ENCODE data around the gene TUBGCP4.

TUBGCP4 gene

DNA sequence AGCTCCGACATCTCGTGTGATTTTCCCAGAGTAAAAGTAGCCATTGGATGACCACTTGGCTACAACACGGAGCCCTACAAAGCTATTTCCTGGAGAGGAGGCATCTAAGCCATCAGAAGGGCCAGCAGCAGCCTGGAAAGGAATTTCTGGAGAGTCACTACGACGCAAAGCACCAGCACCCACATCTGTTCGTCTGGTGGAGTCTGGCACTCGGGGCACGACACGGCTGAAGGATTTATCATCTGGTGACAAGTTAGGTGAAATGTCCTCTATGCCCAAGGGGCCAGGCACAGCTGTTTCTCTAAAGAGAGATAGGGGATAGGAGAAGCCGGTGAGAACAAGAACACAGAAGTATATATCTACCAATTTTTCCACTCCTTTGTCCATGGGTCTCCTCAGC, 49.5 kb downstream of the TUBGCP4 start:
- no peak overlapping the region for H3K4me3 ChIP-seq (replicated peaks; ENCODE audit: low read depth, low read length)
- TF ChIP-seq, protein P1, sequence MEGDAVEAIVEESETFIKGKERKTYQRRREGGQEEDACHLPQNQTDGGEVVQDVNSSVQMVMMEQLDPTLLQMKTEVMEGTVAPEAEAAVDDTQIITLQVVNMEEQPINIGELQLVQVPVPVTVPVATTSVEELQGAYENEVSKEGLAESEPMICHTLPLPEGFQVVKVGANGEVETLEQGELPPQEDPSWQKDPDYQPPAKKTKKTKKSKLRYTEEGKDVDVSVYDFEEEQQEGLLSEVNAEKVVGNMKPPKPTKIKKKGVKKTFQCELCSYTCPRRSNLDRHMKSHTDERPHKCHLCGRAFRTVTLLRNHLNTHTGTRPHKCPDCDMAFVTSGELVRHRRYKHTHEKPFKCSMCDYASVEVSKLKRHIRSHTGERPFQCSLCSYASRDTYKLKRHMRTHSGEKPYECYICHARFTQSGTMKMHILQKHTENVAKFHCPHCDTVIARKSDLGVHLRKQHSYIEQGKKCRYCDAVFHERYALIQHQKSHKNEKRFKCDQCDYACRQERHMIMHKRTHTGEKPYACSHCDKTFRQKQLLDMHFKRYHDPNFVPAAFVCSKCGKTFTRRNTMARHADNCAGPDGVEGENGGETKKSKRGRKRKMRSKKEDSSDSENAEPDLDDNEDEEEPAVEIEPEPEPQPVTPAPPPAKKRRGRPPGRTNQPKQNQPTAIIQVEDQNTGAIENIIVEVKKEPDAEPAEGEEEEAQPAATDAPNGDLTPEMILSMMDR (IDR thresholded peaks at IDR 0.05; ENCODE audit: insufficient read depth, low read length, poor library complexity, severe bottlenecking) = no peak
- no peaks in the 10 kb centered on the region for H3K27me3 ChIP-seq (replicated peaks; ENCODE audit: control insufficient read depth, insufficient read depth, low read length)
- peaks cover 24% of the 10 kb centered on the region for H3K36me3 ChIP-seq (ENCODE audit: control insufficient read depth, insufficient read depth, low read length)
- no peak for DNase-seq (ENCODE audit: extremely low read depth, insufficient read length)

DNA sequence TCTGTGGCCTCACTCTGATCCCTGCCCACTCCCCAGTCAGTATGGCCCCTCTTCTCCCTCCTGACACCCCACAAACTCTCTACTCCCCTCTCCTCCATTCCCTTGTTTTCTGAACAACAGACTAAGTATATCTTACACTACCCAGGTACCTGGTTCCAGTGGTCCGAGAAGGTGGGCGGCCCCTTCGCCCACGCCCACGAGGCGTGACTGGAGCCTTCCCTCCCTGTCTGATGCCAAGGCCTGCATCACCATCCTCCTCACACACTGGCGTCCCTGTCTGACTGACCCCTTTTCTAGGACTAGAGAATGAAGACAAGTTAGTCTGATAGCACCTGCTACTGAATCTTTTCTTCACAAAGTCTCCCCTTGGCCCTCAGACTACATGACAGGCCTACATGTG, 50.0 kb downstream of the TUBGCP4 start:
- no peak overlapping the region for H3K4me3 ChIP-seq (replicated peaks; ENCODE audit: low read depth, low read length)
- H3K36me3 ChIP-seq (ENCODE audit: control insufficient read depth, insufficient read depth, low read length) = peaks cover 21% of the 10 kb centered on the region
- TF ChIP-seq, protein P1 (IDR thresholded peaks at IDR 0.05; ENCODE audit: insufficient read depth, low read length, poor library complexity, severe bottlenecking) = no peak
- no peaks in the 10 kb centered on the region for H3K27me3 ChIP-seq (replicated peaks; ENCODE audit: control insufficient read depth, insufficient read depth, low read length)
- DNase-seq (ENCODE audit: extremely low read depth, insufficient read length) = no peak

DNA sequence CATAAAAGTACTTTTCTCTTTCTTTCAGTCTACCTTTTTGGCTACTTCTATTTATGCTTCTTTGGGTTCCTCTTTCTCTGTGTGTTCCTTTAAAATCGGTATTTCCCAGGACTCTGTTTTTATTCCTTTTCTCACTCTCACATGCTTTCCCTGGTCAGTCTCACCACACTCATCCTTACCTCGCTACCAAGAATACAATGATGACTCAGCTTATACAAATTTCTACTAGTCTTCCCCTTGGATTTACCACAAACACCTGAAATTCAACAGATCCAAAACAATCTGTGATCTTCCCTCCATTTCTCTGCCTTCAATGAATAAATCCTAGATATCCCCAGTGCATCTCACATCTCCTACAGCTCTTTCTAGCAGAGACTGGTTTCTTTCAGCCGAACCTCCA, 52.9 kb downstream of the TUBGCP4 start:
- no peak for DNase-seq (ENCODE audit: extremely low read depth, insufficient read length)
- no peaks in the 10 kb centered on the region for H3K27me3 ChIP-seq (replicated peaks; ENCODE audit: control insufficient read depth, insufficient read depth, low read length)
- H3K4me3 ChIP-seq (replicated peaks; ENCODE audit: low read depth, low read length) = no peak overlapping the region
- H3K36me3 ChIP-seq (ENCODE audit: control insufficient read depth, insufficient read depth, low read length) = peaks cover 19% of the 10 kb centered on the region
- TF ChIP-seq, protein P1 (IDR thresholded peaks at IDR 0.05; ENCODE audit: insufficient read depth, low read length, poor library complexity, severe bottlenecking) = no peak

DNA sequence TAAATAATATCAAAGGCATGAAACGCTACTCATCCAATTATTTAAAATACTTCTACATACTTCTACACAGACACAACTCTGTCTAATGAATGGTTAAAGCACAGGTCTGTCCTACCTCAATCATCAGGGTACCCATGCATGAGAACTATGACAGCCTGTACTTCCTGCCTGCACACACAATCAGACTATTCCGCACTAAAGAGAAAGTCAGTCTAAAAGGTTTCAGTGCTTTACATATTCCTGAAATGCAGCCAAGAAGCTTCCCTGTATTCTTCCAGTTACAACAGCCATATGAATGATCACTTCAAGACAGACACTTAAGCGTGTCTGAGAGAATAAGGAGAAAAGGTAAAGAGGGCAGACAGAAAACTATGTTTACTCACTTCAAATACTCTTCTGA, 58.8 kb downstream of the TUBGCP4 start:
- Histone ChIP-seq H3K4me3 (replicated peaks; ENCODE audit: low read depth, low read length) (no peak overlapping the region), H3K36me3 (ENCODE audit: control insufficient read depth, insufficient read depth, low read length) (peaks cover 10% of the 10 kb centered on the region), H3K27me3 (replicated peaks; ENCODE audit: control insufficient read depth, insufficient read depth, low read length) (no peaks in the 10 kb centered on the region)
- no peak for DNase-seq (ENCODE audit: extremely low read depth, insufficient read length)
- TF ChIP-seq, protein P1 (IDR thresholded peaks at IDR 0.05; ENCODE audit: insufficient read depth, low read length, poor library complexity, severe bottlenecking) = no peak

DNA sequence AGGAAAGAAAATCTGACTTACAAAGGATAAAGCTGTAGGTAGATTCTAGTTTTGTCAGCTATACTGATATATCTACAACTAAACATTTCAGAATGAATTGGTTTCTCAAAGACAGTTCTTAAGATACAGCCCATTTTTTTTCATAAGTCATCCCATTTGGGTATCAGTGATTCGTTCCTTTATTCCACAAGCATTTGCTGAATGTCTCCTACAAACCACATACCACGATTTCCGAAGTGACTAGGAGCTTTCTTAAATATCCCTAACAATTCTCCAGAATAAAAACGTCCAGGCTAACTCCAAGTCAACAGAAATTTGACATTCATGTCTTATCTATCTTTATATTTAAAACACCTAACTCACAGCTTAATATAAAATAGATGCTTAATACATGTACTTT, 62.3 kb downstream of the TUBGCP4 start:
- Histone ChIP-seq H3K4me3 (replicated peaks; ENCODE audit: low read depth, low read length) (no peak overlapping the region), H3K36me3 (ENCODE audit: control insufficient read depth, insufficient read depth, low read length) (peaks cover 10% of the 10 kb centered on the region), H3K27me3 (replicated peaks; ENCODE audit: control insufficient read depth, insufficient read depth, low read length) (no peaks in the 10 kb centered on the region)
- TF ChIP-seq, protein P1 (IDR thresholded peaks at IDR 0.05; ENCODE audit: insufficient read depth, low read length, poor library complexity, severe bottlenecking) = no peak
- DNase-seq (ENCODE audit: extremely low read depth, insufficient read length) = no peak

DNA sequence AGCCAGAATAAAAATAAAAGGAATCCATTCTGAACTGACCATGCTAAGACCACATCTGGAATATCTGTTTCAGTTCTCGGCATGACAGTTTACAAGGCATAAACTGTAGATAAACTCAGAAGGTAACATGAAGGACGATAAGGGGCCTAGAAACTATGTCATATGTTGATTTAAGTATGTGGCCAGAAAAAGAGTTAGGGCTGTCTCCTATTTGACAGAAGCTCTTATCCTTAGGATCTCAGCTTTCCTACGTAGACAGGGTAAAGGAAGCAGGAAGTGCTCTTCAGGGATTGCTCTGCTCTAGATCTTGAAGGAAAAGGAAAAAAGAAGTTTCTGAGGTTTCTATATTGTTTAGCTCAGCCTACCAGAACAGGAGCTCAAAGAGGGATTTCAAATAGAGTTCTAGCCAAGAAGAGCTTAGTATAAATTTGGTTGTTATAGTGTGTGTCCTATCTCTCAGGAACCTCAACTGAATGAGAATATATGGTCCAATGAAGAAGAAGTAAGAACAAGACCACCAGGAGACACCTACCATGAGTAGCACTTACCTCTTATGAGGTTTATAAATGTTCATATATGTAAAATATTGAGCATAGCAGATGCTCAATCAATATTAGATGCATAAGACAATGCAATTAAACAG, 62.9 kb downstream of the TUBGCP4 start:
- Histone ChIP-seq H3K36me3 (ENCODE audit: control insufficient read depth, insufficient read depth, low read length) (peaks cover 10% of the 10 kb centered on the region), H3K4me3 (replicated peaks; ENCODE audit: low read depth, low read length) (no peak overlapping the region), H3K27me3 (replicated peaks; ENCODE audit: control insufficient read depth, insufficient read depth, low read length) (no peaks in the 10 kb centered on the region)
- DNase-seq (ENCODE audit: extremely low read depth, insufficient read length) = no peak
- TF ChIP-seq, protein P1 (IDR thresholded peaks at IDR 0.05; ENCODE audit: insufficient read depth, low read length, poor library complexity, severe bottlenecking) = no peak

All from GM06990 (cell line).